Fibroblast of lung (primary cell): ENCODE results near the gene CPSF4L. TPM values are rescaled to one million over a fixed set of nuclear protein-coding genes. Genes with fewer than 3 reads are reported as not detected.

Experiments used
- DNase-seq, 2 donors: peaks; one replicate each; pipeline versions ENCODE4 v3.0.0 to v3.0.0-alpha.2; 2010; ENCODE audit warnings: low read depth in 2 of 2
- H2AFZ ChIP-seq: 2 replicates; pipeline ENCODE4 v1.5.1; 2012; ENCODE audit warnings: low read length, control low read depth, inconsistent platforms
- H3K27ac ChIP-seq: 2 replicates; pipeline ENCODE4 v1.5.1; 2011; ENCODE audit warnings: low read length, control low read depth; ENCODE audit not compliant: insufficient read depth
- H3K27me3 ChIP-seq: 2 replicates; pipeline ENCODE4 v1.5.1; 2011; ENCODE audit warnings: mild to moderate bottlenecking, low read length; ENCODE audit not compliant: control insufficient read depth, insufficient read depth
- H3K36me3 ChIP-seq: 2 replicates; pipeline ENCODE4 v1.5.1; 2011; ENCODE audit warnings: low read length; ENCODE audit not compliant: control insufficient read depth, insufficient read depth
- H3K4me1 ChIP-seq: 2 replicates; pipeline ENCODE4 v1.5.1; 2011; ENCODE audit warnings: low read length; ENCODE audit not compliant: control insufficient read depth, insufficient read depth; ENCODE audit errors: extremely low read depth
- H3K4me2 ChIP-seq: 2 replicates; pipeline ENCODE4 v1.5.1; 2011; ENCODE audit warnings: low read length, control low read depth; ENCODE audit not compliant: insufficient read depth; ENCODE audit errors: extremely low read depth
- H3K4me3 ChIP-seq, 4 experiments: fragments of 200-600 bp in 1 of 4; sonication (generic) in 1 of 4; replicated peaks in 1 of 4; 2 replicates each; pipeline ENCODE4 v1.5.1; 2011 to 2016; ENCODE audit warnings: low read length in 4 of 4, low read depth in 3 of 4, mild to moderate bottlenecking in 3 of 4, control low read depth in 2 of 4, inconsistent platforms in 1 of 4, mixed read lengths in 1 of 4; ENCODE audit not compliant: insufficient read depth in 1 of 4; ENCODE audit errors: control extremely low read depth in 1 of 4
- H3K79me2 ChIP-seq: 2 replicates; pipeline ENCODE4 v1.5.1; 2012; ENCODE audit warnings: mild to moderate bottlenecking, low read length, inconsistent platforms; ENCODE audit not compliant: control insufficient read depth, insufficient read depth
- H3K9ac ChIP-seq: 2 replicates; pipeline ENCODE4 v1.5.1; 2011; ENCODE audit warnings: mild to moderate bottlenecking, low read length, control low read depth; ENCODE audit not compliant: insufficient read depth
- H3K9me3 ChIP-seq: 2 replicates; pipeline ENCODE4 v1.5.1; 2012; ENCODE audit warnings: low read depth, low read length; ENCODE audit not compliant: control insufficient read depth, insufficient read depth
- H4K20me1 ChIP-seq: 2 replicates; pipeline ENCODE4 v1.5.1; 2011; ENCODE audit warnings: low read length; ENCODE audit not compliant: control insufficient read depth, insufficient read depth; ENCODE audit errors: extremely low read depth
- EZH2 ChIP-seq: IDR thresholded peaks from 2 replicates; pipeline ENCODE4 v1.5.1; 2012; ENCODE audit warnings: low read length, control low read depth, mild to moderate bottlenecking; ENCODE audit errors: missing control alignments
- polyA plus RNA-seq, 2 donors: library from polyadenylated mRNA; depleted of rRNA in 1 of 2; stranded (reverse) in 1 of 2; unstranded in 1 of 2; fragments of >200 nt; gene quantifications; 2 replicates each; pipeline ENCODE4 v1.2.1, GENCODE V29; 2011 to 2012; ENCODE audit warnings: missing spikeins in 1 of 2
- total RNA-seq: library from RNA; depleted of rRNA; stranded (reverse); fragments of >200 nt; gene quantifications from 2 replicates; pipeline ENCODE4 v1.2.1, GENCODE V29; 2014
- TF ChIP-seq, protein P1 (sequence below), 2 donors: IDR thresholded peaks in 1 of 2; conservative IDR thresholded peaks in 1 of 2; 1 replicate in 1 of 2; 2 replicates in 1 of 2; pipeline ENCODE4 v1.5.1; 2011 to 2012; ENCODE audit warnings: low read length in 2 of 2, control low read depth in 1 of 2, inconsistent platforms in 1 of 2, low read depth in 1 of 2, mild to moderate bottlenecking in 1 of 2

Gene CPSF4L
- total and polyA plus RNA-seq, 2 donors (not counting 1 experiment from before 2014, with no cell fraction given): not detected

DNA sequence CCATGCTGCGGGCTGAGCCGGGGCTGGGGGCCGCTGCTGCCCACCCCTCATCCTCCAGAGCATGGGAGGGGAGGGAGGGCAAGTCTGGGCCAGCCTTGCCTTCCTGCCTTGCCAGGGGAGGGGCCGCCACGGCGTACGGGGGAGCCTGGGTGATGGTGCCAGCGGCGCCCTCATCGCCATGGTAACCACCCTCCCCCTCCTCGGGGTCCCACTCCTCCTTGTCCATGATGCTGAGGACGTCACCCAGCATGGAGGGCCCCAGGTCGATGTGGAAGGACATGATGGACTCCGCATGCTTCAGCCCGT, 23.9 kb upstream of the CPSF4L start:
- Histone ChIP-seq H3K27ac (no peak overlapping the region), H3K4me2 (no peak overlapping the region), H3K27me3 (no peaks in the 10 kb centered on the region), H3K4me1 (peaks cover 11% of the 10 kb centered on the region), H3K9ac (no peak overlapping the region), H3K36me3 (peaks cover 18% of the 10 kb centered on the region), H2AFZ (no peak overlapping the region), H3K9me3 (no peaks in the 10 kb centered on the region), H3K79me2 (peaks cover 50% of the 10 kb centered on the region), H4K20me1 (no peaks in the 10 kb centered on the region), H3K4me3 (no peak overlapping the region)
- TF ChIP-seq EZH2: no peak
- TF ChIP-seq, protein P1, sequence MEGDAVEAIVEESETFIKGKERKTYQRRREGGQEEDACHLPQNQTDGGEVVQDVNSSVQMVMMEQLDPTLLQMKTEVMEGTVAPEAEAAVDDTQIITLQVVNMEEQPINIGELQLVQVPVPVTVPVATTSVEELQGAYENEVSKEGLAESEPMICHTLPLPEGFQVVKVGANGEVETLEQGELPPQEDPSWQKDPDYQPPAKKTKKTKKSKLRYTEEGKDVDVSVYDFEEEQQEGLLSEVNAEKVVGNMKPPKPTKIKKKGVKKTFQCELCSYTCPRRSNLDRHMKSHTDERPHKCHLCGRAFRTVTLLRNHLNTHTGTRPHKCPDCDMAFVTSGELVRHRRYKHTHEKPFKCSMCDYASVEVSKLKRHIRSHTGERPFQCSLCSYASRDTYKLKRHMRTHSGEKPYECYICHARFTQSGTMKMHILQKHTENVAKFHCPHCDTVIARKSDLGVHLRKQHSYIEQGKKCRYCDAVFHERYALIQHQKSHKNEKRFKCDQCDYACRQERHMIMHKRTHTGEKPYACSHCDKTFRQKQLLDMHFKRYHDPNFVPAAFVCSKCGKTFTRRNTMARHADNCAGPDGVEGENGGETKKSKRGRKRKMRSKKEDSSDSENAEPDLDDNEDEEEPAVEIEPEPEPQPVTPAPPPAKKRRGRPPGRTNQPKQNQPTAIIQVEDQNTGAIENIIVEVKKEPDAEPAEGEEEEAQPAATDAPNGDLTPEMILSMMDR (conservative IDR thresholded peaks at IDR 0.05 in 1 of 2, IDR thresholded peaks at IDR 0.05 in 1 of 2; ENCODE audit: low read depth in 1 of 2, low read length in 2 of 2): no peak
- no peak for DNase-seq

DNA sequence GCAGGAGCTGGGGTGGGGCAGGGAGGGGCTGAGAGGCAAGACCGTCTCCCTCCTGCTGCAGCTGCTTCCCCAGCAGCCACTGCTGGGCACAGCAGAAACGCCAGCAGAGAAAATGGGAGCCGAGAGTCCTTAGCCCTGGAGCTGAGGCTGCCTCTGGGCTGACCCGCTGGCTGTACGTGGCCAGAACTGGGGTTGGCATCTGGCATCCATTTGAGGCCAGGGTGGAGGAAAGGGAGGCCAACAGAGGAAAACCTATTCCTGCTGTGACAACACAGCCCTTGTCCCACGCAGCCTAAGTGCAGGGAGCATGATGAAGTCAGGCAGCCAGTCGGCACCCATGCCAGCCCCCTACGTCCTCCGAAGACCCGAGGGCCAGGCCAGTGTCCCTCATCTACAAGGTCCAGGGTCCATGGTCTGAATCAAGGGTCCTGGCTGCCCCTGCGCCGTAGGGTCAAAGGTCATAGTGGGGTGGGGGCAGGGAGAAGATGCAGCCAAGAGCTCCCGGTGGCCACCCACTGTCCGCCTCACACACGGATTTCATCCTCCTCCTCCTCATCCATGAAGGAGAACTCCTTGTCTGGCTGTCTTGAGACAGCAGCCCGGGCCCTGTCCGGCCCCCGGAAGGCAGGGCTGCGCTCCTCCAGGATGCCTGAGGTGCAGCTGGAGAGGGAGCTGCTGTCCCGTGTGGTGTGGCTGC, 23.4 kb upstream of the CPSF4L start:
- peaks cover 45% of the 10 kb centered on the region for H3K79me2 ChIP-seq
- H3K9ac ChIP-seq: no peak overlapping the region
- no peaks in the 10 kb centered on the region for H4K20me1 ChIP-seq
- H3K36me3 ChIP-seq: peaks cover 18% of the 10 kb centered on the region
- H3K27me3 ChIP-seq: no peaks in the 10 kb centered on the region
- no peak overlapping the region for H2AFZ ChIP-seq
- TF ChIP-seq, protein P1 (conservative IDR thresholded peaks at IDR 0.05 in 1 of 2, IDR thresholded peaks at IDR 0.05 in 1 of 2; ENCODE audit: low read depth in 1 of 2, low read length in 2 of 2): no peak
- no peak for TF ChIP-seq EZH2
- no peak overlapping the region for H3K27ac ChIP-seq
- H3K4me1 ChIP-seq: peaks cover 10% of the 10 kb centered on the region
- no peak overlapping the region for H3K4me3 ChIP-seq
- no peak for DNase-seq
- no peak overlapping the region for H3K4me2 ChIP-seq
- no peaks in the 10 kb centered on the region for H3K9me3 ChIP-seq

DNA sequence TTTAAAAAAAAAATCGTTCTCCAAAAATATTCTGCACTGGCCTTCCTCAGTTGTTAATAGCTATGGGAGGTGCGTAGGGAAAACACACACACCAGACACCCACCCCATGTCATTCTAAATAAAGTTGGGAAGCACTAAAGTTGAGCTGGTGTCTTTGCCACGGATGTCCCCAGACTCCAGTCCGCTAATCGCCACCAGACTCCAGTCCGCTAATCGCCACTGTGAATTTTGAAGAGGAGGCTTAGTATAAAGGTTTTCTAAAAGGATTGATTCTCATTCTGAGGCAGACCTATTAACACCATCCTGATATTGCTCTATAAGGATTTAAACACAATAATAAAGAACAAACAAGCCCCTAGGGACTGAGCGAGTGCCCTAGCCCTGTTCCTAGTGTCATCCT, 22.7 kb upstream of the CPSF4L start:
- H4K20me1 ChIP-seq: no peaks in the 10 kb centered on the region

More for the DNA sequence above, 22.7 kb upstream of the CPSF4L start:
- no peak overlapping the region for H3K4me2 ChIP-seq
- TF ChIP-seq EZH2: no peak
- TF ChIP-seq, protein P1 (conservative IDR thresholded peaks at IDR 0.05 in 1 of 2, IDR thresholded peaks at IDR 0.05 in 1 of 2; ENCODE audit: low read depth in 1 of 2, low read length in 2 of 2): no peak
- no peak overlapping the region for H2AFZ ChIP-seq
- H3K27me3 ChIP-seq: no peaks in the 10 kb centered on the region
- no peak for DNase-seq
- no peaks in the 10 kb centered on the region for H3K9me3 ChIP-seq
- H3K4me3 ChIP-seq: no peak overlapping the region
- peaks cover 38% of the 10 kb centered on the region for H3K79me2 ChIP-seq
- peaks cover 19% of the 10 kb centered on the region for H3K36me3 ChIP-seq
- peaks cover 10% of the 10 kb centered on the region for H3K4me1 ChIP-seq
- no peak overlapping the region for H3K9ac ChIP-seq
- H3K27ac ChIP-seq: no peak overlapping the region
